SK-N-SH (cell line): Measurements from ENCODE around the gene CTU1. TPM values are rescaled to one million over a fixed set of nuclear protein-coding genes. Genes with fewer than 3 reads are reported as not detected.

Source experiments
- CTCF ChIA-PET: fragments of 300-600, 350-600 bp; formaldehyde crosslinking; extraction: SDS; loops from one replicate; lab custom pipeline; 2021; lab: Yijun Ruan, JAX
- POLR2A ChIA-PET: fragments of 350-600 bp; sonication (Branson Sonifier 250); formaldehyde crosslinking; extraction: SDS; loops from one replicate; lab custom pipeline; 2020; ENCODE audit warnings: antibody characterized with exemption, inconsistent platforms; lab: Yijun Ruan, JAX
- DNase-seq: peaks from one replicate; pipeline ENCODE4 v3.0.0; 2012
- H2AFZ ChIP-seq: fragments of 200-600 bp; sonication (generic); 2 replicates; pipeline ENCODE4 v1.8.1; 2016; ENCODE audit warnings: antibody characterized with exemption, mild to moderate bottlenecking, low read depth
- H3F3A ChIP-seq: fragments of 200-600 bp; sonication (generic); replicated peaks from 2 replicates; pipeline ENCODE3; 2016; ENCODE audit warnings: antibody characterized with exemption, mild to moderate bottlenecking; ENCODE audit not compliant: insufficient read depth
- H3K27ac ChIP-seq, 2 experiments: fragments of 200-500 bp in 1 of 2; fragments of 200-600 bp in 1 of 2; sonication (Bioruptor generic) in 1 of 2; sonication (generic), shearing (Covaris generic) in 1 of 2; 2 replicates each; pipeline versions ENCODE4 v1.5.1 to v1.6.1; 2014 to 2016; ENCODE audit warnings: low read depth in 2 of 2, inconsistent platforms in 1 of 2, low read length in 1 of 2, mild to moderate bottlenecking in 1 of 2, mixed read lengths in 1 of 2
- H3K27me3 ChIP-seq: fragments of 200-600 bp; sonication (generic), shearing (Covaris generic); 2 replicates; pipeline ENCODE4 v1.6.1; 2016; ENCODE audit warnings: mixed run types; ENCODE audit not compliant: insufficient read depth
- H3K36me3 ChIP-seq, 2 experiments: fragments of 200-500 bp in 1 of 2; fragments of 200-600 bp in 1 of 2; sonication (Bioruptor generic) in 1 of 2; sonication (generic) in 1 of 2; replicated peaks in 1 of 2; 2 replicates each; pipeline versions ENCODE3 to v1.5.1; 2014 to 2016; ENCODE audit warnings: low read length in 1 of 2, mild to moderate bottlenecking in 1 of 2; ENCODE audit not compliant: insufficient read depth in 2 of 2, control insufficient read depth in 1 of 2
- H3K4me1 ChIP-seq, 2 experiments: fragments of 200-500 bp in 1 of 2; fragments of 200-600 bp in 1 of 2; sonication (Bioruptor generic) in 1 of 2; sonication (generic), shearing (Covaris generic) in 1 of 2; 2 replicates each; pipeline versions ENCODE4 v1.5.1 to v1.6.1; 2014 to 2016; ENCODE audit warnings: low read depth in 1 of 2, low read length in 1 of 2, mixed run types in 1 of 2; ENCODE audit not compliant: insufficient read depth in 2 of 2, control insufficient read depth in 1 of 2
- H3K4me2 ChIP-seq: fragments of 200-600 bp; sonication (generic), shearing (Covaris generic); 2 replicates; pipeline ENCODE4 v1.6.1; 2017; ENCODE audit warnings: mixed run types
- H3K4me3 ChIP-seq, 2 experiments: fragments of 200-500 bp in 1 of 2; fragments of 200-600 bp in 1 of 2; sonication (Bioruptor generic) in 1 of 2; sonication (generic), shearing (Covaris generic) in 1 of 2; 2 replicates each; pipeline versions ENCODE4 v1.5.1 to v1.8.1; 2014 to 2016; ENCODE audit warnings: low read depth in 2 of 2, inconsistent platforms in 1 of 2, low read length in 1 of 2, mild to moderate bottlenecking in 1 of 2, mixed read lengths in 1 of 2, moderate library complexity in 1 of 2
- H3K79me2 ChIP-seq: fragments of 200-600 bp; sonication (generic); 2 replicates; pipeline ENCODE4 v1.8.1; 2017; ENCODE audit warnings: mild to moderate bottlenecking; ENCODE audit not compliant: insufficient read depth
- H3K9ac ChIP-seq: fragments of 200-600 bp; sonication (generic); 2 replicates; pipeline ENCODE4 v1.6.1; 2017; ENCODE audit warnings: mixed run types
- H3K9me2 ChIP-seq: fragments of 200-600 bp; sonication (generic); 2 replicates; pipeline ENCODE4 v1.6.1; 2017; ENCODE audit warnings: mixed run types
- H3K9me3 ChIP-seq: fragments of 200-600 bp; sonication (generic); 2 replicates; pipeline ENCODE4 v1.6.1; 2017; ENCODE audit warnings: mixed run types, mild to moderate bottlenecking, moderate library complexity
- H4K20me1 ChIP-seq: fragments of 200-600 bp; sonication (generic); 2 replicates; pipeline ENCODE4 v1.6.1; 2017; ENCODE audit warnings: mild to moderate bottlenecking, mixed run types; ENCODE audit not compliant: insufficient read depth
- CHD2 ChIP-seq: fragments of 150-350 bp; IDR thresholded peaks from 2 replicates; pipeline ENCODE4 v1.6.1; 2018; ENCODE audit warnings: low read length; ENCODE audit not compliant: partially characterized antibody
- CTCF ChIP-seq: fragments of 200-600 bp; sonication (generic); IDR thresholded peaks from 2 replicates; pipeline ENCODE4 v1.6.1; 2017; ENCODE audit warnings: antibody characterized with exemption, mild to moderate bottlenecking, moderate library complexity
- EP300 ChIP-seq, 2 experiments: IDR thresholded peaks; 2 replicates each; pipeline versions ENCODE4 v1.4.0 to v1.6.1; 2012; ENCODE audit warnings: borderline replicate concordance in 1 of 2, low read depth in 1 of 2, low read length in 1 of 2
- IRF3 ChIP-seq: fragments of 150-350 bp; IDR thresholded peaks from 2 replicates; pipeline ENCODE4 v1.6.1; 2016; ENCODE audit warnings: mild to moderate bottlenecking, low read depth, low read length
- NFIC ChIP-seq: IDR thresholded peaks from 2 replicates; pipeline ENCODE4 v1.4.0; 2012; ENCODE audit warnings: borderline replicate concordance
- PBX3 ChIP-seq: IDR thresholded peaks from 2 replicates; pipeline ENCODE4; 2012
- RCOR1 ChIP-seq: fragments of 150-350 bp; IDR thresholded peaks from 2 replicates; pipeline ENCODE4 v1.6.1; 2017; ENCODE audit warnings: antibody characterized with exemption, low read length
- RXRA ChIP-seq: IDR thresholded peaks from 2 replicates; pipeline ENCODE4 v1.4.0; 2012; ENCODE audit warnings: low read depth, mild to moderate bottlenecking, borderline replicate concordance
- TCF12 ChIP-seq: IDR thresholded peaks from 2 replicates; pipeline ENCODE4 v1.4.0; 2012
- TEAD4 ChIP-seq: IDR thresholded peaks from 2 replicates; pipeline ENCODE4 v1.4.0; 2012; ENCODE audit warnings: mild to moderate bottlenecking, borderline replicate concordance; ENCODE audit not compliant: insufficient read depth
- ZBTB33 ChIP-seq: IDR thresholded peaks from 2 replicates; pipeline ENCODE4 v1.4.0; 2012; ENCODE audit warnings: low read depth, borderline replicate concordance
- WGBS: methylation state at CpG from one replicate; pipeline ENCODE4 v1.1.6; 2017; ENCODE audit warnings: low lambda C conversion rate; 5-methylcytosine and 5-hydroxymethylcytosine counted together
- polyA plus RNA-seq, 3 experiments: library from polyadenylated mRNA; depleted of rRNA; stranded (reverse); fragments of >200 nt; gene quantifications; 2 replicates each; pipeline ENCODE4 v1.2.3, GENCODE V29; 2012

CTU1 gene
- polyA plus RNA-seq, 1 of the 3 experiments (the other 2 are of a cell fraction), result 8.8 TPM

GRCh38 chr19:51124729-51125128 is 16.5 kb upstream of the CTU1 start, which contains the start of gene SIGLEC9:
Gene SIGLEC9, plus strand, starts transcription at chr19:51124906. Its CDS starts 69 bp downstream, at chr19:51124975.
- 39% methylated on average over 11 of the region's 14 CpGs for WGBS
- no peak for DNase-seq
- Histone ChIP-seq H4K20me1 (no peaks in the 10 kb centered on the region), H3K79me2 (no peaks in the 10 kb centered on the region), H3K4me2 (no peak within 1 kb of the TSS), H2AFZ (no peak within 1 kb of the TSS), H3K27ac (no peak within 1 kb of the TSS), H3K9me3 (no peaks in the 10 kb centered on the region), H3F3A (no peaks in the 10 kb centered on the region), H3K4me1 (no peaks in the 10 kb centered on the region), H3K9me2 (no peaks in the 10 kb centered on the region), H3K36me3 (no peaks in the 10 kb centered on the region), H3K4me3 (no peak within 1 kb of the TSS), H3K27me3 (peaks cover 72% of the 10 kb centered on the region), H3K9ac (no peak within 1 kb of the TSS)
- no peak for TF ChIP-seq RXRA
- ChIA-PET CTCF (no interaction called here), POLR2A (no interaction called here)

- ChIA-PET CTCF (no interaction called here), POLR2A (no interaction called here)
- no peaks in the 10 kb centered on the region for H3K9me3 ChIP-seq
- H3F3A ChIP-seq, result no peaks in the 10 kb centered on the region
- no peaks in the 10 kb centered on the region for H3K79me2 ChIP-seq
- H3K9me2 ChIP-seq, result no peaks in the 10 kb centered on the region
- no peak overlapping the region for H3K27ac ChIP-seq
- peaks cover 67% of the 10 kb centered on the region for H3K27me3 ChIP-seq
- DNase-seq, result no peak
- no peak overlapping the region for H3K9ac ChIP-seq
- no peaks in the 10 kb centered on the region for H3K36me3 ChIP-seq
- 24% methylated on average over 6 of the region's 9 CpGs for WGBS
- H4K20me1 ChIP-seq, result no peaks in the 10 kb centered on the region
- H3K4me1 ChIP-seq, result no peaks in the 10 kb centered on the region
- H3K4me2 ChIP-seq, result no peak overlapping the region
- H3K4me3 ChIP-seq, result no peak overlapping the region
- no peak for TF ChIP-seq TEAD4
- TF ChIP-seq EP300 (IDR thresholded peaks at IDR 0.05; ENCODE audit: borderline replicate concordance in 1 of 2, low read depth in 1 of 2, low read length in 1 of 2), result no peak
- no peak for TF ChIP-seq CHD2
- no peak for TF ChIP-seq TCF12
- no peak for TF ChIP-seq CTCF
- no peak for TF ChIP-seq PBX3
- no peak for TF ChIP-seq RXRA
- TF ChIP-seq RCOR1, result no peak
- TF ChIP-seq NFIC, result no peak
- H2AFZ ChIP-seq, result no peak overlapping the region
These were observed 16.0 kb upstream of the CTU1 start for GRCh38 chr19:51124216-51124615.

GRCh38 chr19:51123802-51124201 is 15.6 kb upstream of the CTU1 start:
- CTCF ChIA-PET, result no interaction called here
- Histone ChIP-seq H3K9me2 (no peaks in the 10 kb centered on the region), H4K20me1 (no peaks in the 10 kb centered on the region), H3K9me3 (no peaks in the 10 kb centered on the region), H2AFZ (no peak overlapping the region), H3K27ac (no peak overlapping the region), H3K4me2 (no peak overlapping the region), H3K36me3 (no peaks in the 10 kb centered on the region), H3K4me3 (no peak overlapping the region), H3K4me1 (no peaks in the 10 kb centered on the region), H3F3A (no peaks in the 10 kb centered on the region), H3K9ac (no peak overlapping the region), H3K27me3 (peaks cover 62% of the 10 kb centered on the region), H3K79me2 (no peaks in the 10 kb centered on the region)
- POLR2A ChIA-PET, result no interaction called here
- no peak for DNase-seq
- WGBS, result 9% methylated on average over 9 of the region's 9 CpGs
- TF ChIP-seq PBX3 (no peak), ZBTB33 (no peak), IRF3 (no peak)
